HCT116 (cell line): ENCODE results near the gene ATN1. TPM values are rescaled to one million over a fixed set of nuclear protein-coding genes. Genes with fewer than 3 reads are reported as not detected.

Source experiments
- ATAC-seq: fragments of 200-7000 bp; cut with Tn5 transposase; 2 replicates; pipeline ENCODE4 v1.9.1; 2020; ENCODE audit warnings: mild to moderate bottlenecking, moderate library complexity
- BruUV-seq: library from RNA; stranded (reverse); fragments of 400-500 nt; replicated peaks from 2 replicates; lab custom pipeline; 2021; lab: Mats Ljungman, UMichigan
- CTCF ChIA-PET: fragments of 300-600 bp; sonication (Branson Sonifier 250); formaldehyde crosslinking; loops from one replicate; lab custom pipeline; 2021; ENCODE audit warnings: antibody characterized with exemption; lab: Charles Lee
- POLR2A ChIA-PET: fragments of 300-600, 350-600 bp; sonication (Branson Sonifier 250); formaldehyde crosslinking; loops from one replicate; lab custom pipeline; 2021; ENCODE audit warnings: antibody characterized with exemption; lab: Charles Lee
- RAD21 ChIA-PET, 2 experiments: fragments of 300-600 bp; sonication (Branson Sonifier 250); formaldehyde crosslinking; loops; one replicate each; lab custom pipeline; 2023; ENCODE audit warnings: low total read pairs in 2 of 2; ENCODE audit not compliant: uncharacterized antibody in 2 of 2, unreplicated experiment in 2 of 2, low non-redundant PET in 1 of 2; lab: Charles Lee
- DNase-seq: peaks from one replicate; pipeline ENCODE4 v3.0.0-alpha.2; 2010; ENCODE audit warnings: low read depth, low spot score
- H2AFZ ChIP-seq: fragments of 200-600 bp; shearing (Covaris generic), sonication (generic); 2 replicates; pipeline ENCODE4 v1.6.1; 2017; ENCODE audit warnings: low read depth, mixed run types, mixed read lengths, antibody characterized with exemption, low read length; ENCODE audit not compliant: poor library complexity, severe bottlenecking
- H3K27ac ChIP-seq: 2 replicates; pipeline ENCODE4 v1.5.1; 2012; ENCODE audit warnings: low read depth, low read length
- H3K27me3 ChIP-seq: fragments of 200-600 bp; sonication (generic); 2 replicates; pipeline ENCODE4 v1.6.1; 2016; ENCODE audit warnings: mixed run types, low read length, mixed read lengths; ENCODE audit not compliant: insufficient read depth
- H3K36me3 ChIP-seq, 2 experiments: fragments of 200-500 bp in 1 of 2; fragments of 200-600 bp in 1 of 2; sonication (Bioruptor generic) in 1 of 2; sonication (generic) in 1 of 2; 2 replicates each; pipeline versions ENCODE4 v1.5.1 to v1.6.1; 2014 to 2016; ENCODE audit warnings: low read length in 2 of 2, inconsistent platforms in 1 of 2, mixed read lengths in 1 of 2, mixed run types in 1 of 2; ENCODE audit not compliant: insufficient read depth in 2 of 2, control insufficient read depth in 1 of 2
- H3K4me1 ChIP-seq, 2 experiments: fragments of 200-600 bp in 1 of 2; sonication (generic) in 1 of 2; 2 replicates each; pipeline versions ENCODE4 v1.5.1 to v1.6.1; 2012 to 2017; ENCODE audit warnings: low read length in 2 of 2, inconsistent platforms in 1 of 2, mild to moderate bottlenecking in 1 of 2, mixed read lengths in 1 of 2, mixed run types in 1 of 2, moderate library complexity in 1 of 2; ENCODE audit not compliant: insufficient read depth in 2 of 2, control insufficient read depth in 1 of 2
- H3K4me2 ChIP-seq: fragments of 200-600 bp; sonication (generic); 2 replicates; pipeline ENCODE4 v1.6.1; 2017; ENCODE audit warnings: mixed run types, low read length, mixed read lengths
- H3K4me3 ChIP-seq, 2 experiments: fragments of 200-600 bp in 1 of 2; sonication (generic) in 1 of 2; replicated peaks in 1 of 2; 2 replicates each; pipeline ENCODE4 v1.5.1; 2011 to 2016; ENCODE audit warnings: low read length in 2 of 2, control low read depth in 1 of 2, low read depth in 1 of 2, mild to moderate bottlenecking in 1 of 2, mixed read lengths in 1 of 2, mixed run types in 1 of 2
- H3K79me2 ChIP-seq: fragments of 200-600 bp; sonication (generic); 2 replicates; pipeline ENCODE4 v1.6.1; 2017; ENCODE audit warnings: mild to moderate bottlenecking, mixed run types, low read length, moderate library complexity, mixed read lengths; ENCODE audit not compliant: insufficient read depth
- H3K9ac ChIP-seq: fragments of 200-600 bp; sonication (generic); 2 replicates; pipeline ENCODE4 v1.6.1; 2016; ENCODE audit warnings: low read length, mixed read lengths
- H3K9me2 ChIP-seq: fragments of 200-600 bp; sonication (generic), shearing (Covaris generic); 2 replicates; pipeline ENCODE4 v1.6.1; 2017; ENCODE audit warnings: mixed run types, mild to moderate bottlenecking, moderate library complexity; ENCODE audit not compliant: insufficient read depth
- H3K9me3 ChIP-seq, 2 experiments: fragments of 200-500 bp in 1 of 2; fragments of 200-600 bp in 1 of 2; sonication (Bioruptor generic) in 1 of 2; sonication (generic) in 1 of 2; 2 replicates each; pipeline ENCODE4 v1.6.1; 2014 to 2017; ENCODE audit warnings: low read length in 2 of 2, mixed read lengths in 2 of 2, inconsistent platforms in 1 of 2, low read depth in 1 of 2, mild to moderate bottlenecking in 1 of 2, mixed run types in 1 of 2, moderate library complexity in 1 of 2; ENCODE audit not compliant: control insufficient read depth in 1 of 2, insufficient read depth in 1 of 2
- H4K20me1 ChIP-seq: fragments of 200-600 bp; sonication (generic), shearing (Covaris generic); 2 replicates; pipeline ENCODE4 v1.6.1; 2017; ENCODE audit warnings: mixed run types, mild to moderate bottlenecking, moderate library complexity; ENCODE audit not compliant: insufficient read depth
- CBX3 ChIP-seq: IDR thresholded peaks from 2 replicates; pipeline ENCODE4 v1.6.1; 2012; ENCODE audit warnings: low read depth
- CEBPB ChIP-seq: IDR thresholded peaks from 2 replicates; pipeline ENCODE4 v1.6.1; 2012; ENCODE audit warnings: low read depth
- EGR1 ChIP-seq: IDR thresholded peaks from 2 replicates; pipeline ENCODE4 v1.6.1; 2012; ENCODE audit warnings: low read depth
- EZH2phosphoT487 ChIP-seq: fragments of 200-600 bp; IDR thresholded peaks from 2 replicates; pipeline ENCODE4 v1.6.1; 2018; ENCODE audit warnings: antibody characterized with exemption, borderline replicate concordance
- FOSL1 ChIP-seq: IDR thresholded peaks from 2 replicates; pipeline ENCODE4 v1.6.1; 2012; ENCODE audit warnings: low read depth
- POLR2AphosphoS5 ChIP-seq: IDR thresholded peaks from 2 replicates; pipeline ENCODE4 v1.6.1; 2011; ENCODE audit warnings: mild to moderate bottlenecking, low read depth, low read length, moderate library complexity
- YY1 ChIP-seq: IDR thresholded peaks from 2 replicates; pipeline ENCODE4 v1.6.1; 2011; ENCODE audit warnings: low read length, low read depth, moderate library complexity, mild to moderate bottlenecking; ENCODE audit not compliant: insufficient replicate concordance; ENCODE audit errors: extremely low read depth
- ZNF274 ChIP-seq: fragments of 200-500 bp; sonication (Bioruptor generic); IDR thresholded peaks from 2 replicates; pipeline ENCODE4 v1.6.1; 2014; ENCODE audit warnings: mild to moderate bottlenecking, low read depth, low read length, inconsistent platforms
- intact Hi-C: fragments of 100-400 bp; cut with micrococcal nuclease; formaldehyde crosslinking; loops from 2 replicates; pipeline ENCODE4 v1.10.0; 2022
- total RNA-seq: library from RNA; stranded (reverse); gene quantifications from one replicate; pipeline ENCODE4 v1.2.1, GENCODE V29; 2021; ENCODE audit not compliant: unreplicated experiment
- TF ChIP-seq, protein P1 (sequence below): IDR thresholded peaks from 2 replicates; pipeline ENCODE4 v1.6.1; 2012
- TF ChIP-seq, protein P2 (sequence below), 3 experiments: fragments of 200-600 bp in 1 of 3; sonication (generic) in 1 of 3; IDR thresholded peaks in 2 of 3; conservative IDR thresholded peaks in 1 of 3; 2 replicates each; pipeline ENCODE4 v1.5.1; 2012 to 2017; ENCODE audit warnings: low read depth in 2 of 3, low read length in 2 of 3, antibody characterized with exemption in 1 of 3, borderline replicate concordance in 1 of 3, control low read depth in 1 of 3, mild to moderate bottlenecking in 1 of 3, mixed read lengths in 1 of 3, mixed run types in 1 of 3, moderate library complexity in 1 of 3; ENCODE audit not compliant: insufficient read depth in 1 of 3

ATN1 gene
- total RNA-seq, 1 experiment from 2014 or later: 104 TPM

DNA sequence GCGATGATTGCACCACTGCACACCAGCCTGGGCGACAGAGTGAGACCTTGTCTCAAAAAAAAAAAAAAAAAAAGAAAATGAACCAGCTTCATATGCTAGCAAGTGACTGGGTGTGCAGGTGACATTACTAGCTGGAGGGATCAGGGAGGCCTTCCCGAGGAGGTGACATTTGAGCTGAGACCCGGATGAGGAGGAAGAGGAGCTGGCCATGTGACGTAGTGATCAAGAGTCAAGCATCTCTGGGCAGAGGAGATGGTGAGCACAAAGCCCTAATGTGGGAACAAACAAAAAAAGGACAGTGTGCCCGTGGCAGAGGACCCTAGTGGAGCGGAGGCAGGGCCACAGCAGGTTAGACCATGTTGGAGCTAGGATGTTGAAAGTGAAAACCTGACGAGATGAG is 19.9 kb downstream of the ATN1 start:
- Histone ChIP-seq H3K4me2 (peak overlapping the region; percentile 92), H3K4me3 (no peak overlapping the region; a peak in 1 of 4 replicates), H3K9me3 (no peaks in the 10 kb centered on the region), H3K79me2 (peaks cover 16% of the 10 kb centered on the region), H3K36me3 (no peaks in the 10 kb centered on the region), H4K20me1 (no peaks in the 10 kb centered on the region), H3K9ac (peak overlapping the region; percentile 88), H3K4me1 (peaks cover 29 to 65% of the 10 kb centered on the region in 2 experiments), H3K27ac (no peak overlapping the region; the same call in 1 of the 2 replicates), H2AFZ (no peak overlapping the region), H3K9me2 (no peaks in the 10 kb centered on the region), H3K27me3 (no peaks in the 10 kb centered on the region)
- ChIA-PET RAD21 (interaction anchor here (0.7 kb wide), 2 partner anchors 14 to 79 kb away, joined by 3 to 4 read pairs; no protein-coding TSS in a partner anchor), CTCF (interaction anchor here (1.0 to 6.1 kb wide), 2 partner anchors 15 to 162 kb away, joined by 3 to 101 read pairs; partner anchors contain the start of gene C1RL), POLR2A (interaction anchor here (0.7 to 7.7 kb wide), 4 partner anchors 14 to 161 kb away, joined by 3 to 269 read pairs (median 48); partner anchors contain the start of genes C1RL and SPSB2)
- no peak for ATAC-seq
- no peak for TF ChIP-seq CBX3
- no peak for DNase-seq
- no TSS peak for BruUV-seq
- intact Hi-C loops: loop anchor here (5.0 to 10.0 kb wide), 2 partner anchors 97 to 690 kb away; no protein-coding TSS in a partner anchor

DNA sequence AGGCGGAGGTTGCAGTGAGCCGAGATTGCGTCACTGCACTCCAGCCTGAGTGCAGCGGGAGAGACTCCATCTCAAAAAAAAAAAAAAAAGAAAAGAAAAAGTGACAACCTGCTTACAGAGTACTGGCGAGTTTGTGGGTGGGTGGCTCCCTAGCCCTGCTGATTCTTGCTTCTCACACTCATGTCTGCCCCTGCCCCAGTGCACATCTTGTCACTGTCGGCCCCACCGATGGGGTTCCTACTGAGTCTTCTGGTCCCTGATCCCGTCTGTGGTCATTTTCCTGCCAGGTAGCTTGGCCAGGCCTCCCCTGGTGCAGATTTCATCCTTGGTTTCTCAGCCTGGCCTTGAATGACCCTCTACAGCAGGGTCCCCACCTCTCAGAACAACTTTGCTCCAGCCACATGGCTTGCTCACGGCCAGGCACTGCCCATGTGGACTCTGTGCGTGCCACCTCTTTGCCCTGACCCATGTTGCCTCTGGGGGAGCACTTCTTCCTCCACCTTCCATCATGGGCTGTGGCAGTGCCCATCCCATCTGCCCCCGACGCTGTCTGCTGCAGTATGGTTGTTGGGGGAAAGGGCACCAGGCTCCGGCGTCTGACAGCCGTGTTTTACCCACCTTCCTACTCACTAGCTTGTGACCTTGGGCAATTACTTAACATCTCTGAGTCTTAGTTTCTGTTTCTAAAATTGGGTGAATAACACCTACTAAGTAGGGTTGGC is 21.3 kb downstream of the ATN1 start:
- Histone ChIP-seq H3K4me1 (peaks cover 24 to 51% of the 10 kb centered on the region in 2 experiments), H3K36me3 (no peaks in the 10 kb centered on the region), H3K79me2 (peaks cover 16% of the 10 kb centered on the region), H3K4me3 (no peak overlapping the region), H4K20me1 (no peaks in the 10 kb centered on the region)
- no TSS peak for BruUV-seq
- TF ChIP-seq YY1 (no peak), EGR1 (no peak), ZNF274 (no peak), POLR2AphosphoS5 (no peak), FOSL1 (no peak), EZH2phosphoT487 (no peak), CEBPB (no peak)
- TF ChIP-seq, protein P1, sequence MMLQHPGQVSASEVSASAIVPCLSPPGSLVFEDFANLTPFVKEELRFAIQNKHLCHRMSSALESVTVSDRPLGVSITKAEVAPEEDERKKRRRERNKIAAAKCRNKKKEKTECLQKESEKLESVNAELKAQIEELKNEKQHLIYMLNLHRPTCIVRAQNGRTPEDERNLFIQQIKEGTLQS: no peak
- TF ChIP-seq, protein P2, sequence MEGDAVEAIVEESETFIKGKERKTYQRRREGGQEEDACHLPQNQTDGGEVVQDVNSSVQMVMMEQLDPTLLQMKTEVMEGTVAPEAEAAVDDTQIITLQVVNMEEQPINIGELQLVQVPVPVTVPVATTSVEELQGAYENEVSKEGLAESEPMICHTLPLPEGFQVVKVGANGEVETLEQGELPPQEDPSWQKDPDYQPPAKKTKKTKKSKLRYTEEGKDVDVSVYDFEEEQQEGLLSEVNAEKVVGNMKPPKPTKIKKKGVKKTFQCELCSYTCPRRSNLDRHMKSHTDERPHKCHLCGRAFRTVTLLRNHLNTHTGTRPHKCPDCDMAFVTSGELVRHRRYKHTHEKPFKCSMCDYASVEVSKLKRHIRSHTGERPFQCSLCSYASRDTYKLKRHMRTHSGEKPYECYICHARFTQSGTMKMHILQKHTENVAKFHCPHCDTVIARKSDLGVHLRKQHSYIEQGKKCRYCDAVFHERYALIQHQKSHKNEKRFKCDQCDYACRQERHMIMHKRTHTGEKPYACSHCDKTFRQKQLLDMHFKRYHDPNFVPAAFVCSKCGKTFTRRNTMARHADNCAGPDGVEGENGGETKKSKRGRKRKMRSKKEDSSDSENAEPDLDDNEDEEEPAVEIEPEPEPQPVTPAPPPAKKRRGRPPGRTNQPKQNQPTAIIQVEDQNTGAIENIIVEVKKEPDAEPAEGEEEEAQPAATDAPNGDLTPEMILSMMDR (IDR thresholded peaks at IDR 0.05 in 2 of 3, conservative IDR thresholded peaks at IDR 0.05 in 1 of 3; ENCODE audit: borderline replicate concordance in 1 of 3, insufficient read depth in 1 of 3, low read depth in 2 of 3, low read length in 2 of 3): peak in 2 of 3 experiments; percentile 31 to 36; a peak in 4 of 6 replicates
- TF ChIP-seq, all 23 proteins: peak for 1
- no peak overlapping the region; the same call in 1 of the 2 replicates for H3K9ac ChIP-seq
- H2AFZ ChIP-seq: no peak overlapping the region
- ChIA-PET RAD21 (no interaction called here), CTCF (interaction anchor here (1.0 kb wide), 1 partner anchor 16 kb away, joined by 3 read pairs; no protein-coding TSS in a partner anchor), POLR2A (interaction anchor here (7.7 kb wide), 1 partner anchor 13 kb away, joined by 269 read pairs; no protein-coding TSS in a partner anchor)
- DNase-seq (no peak), ATAC-seq (no peak)
- no peaks in the 10 kb centered on the region for H3K27me3 ChIP-seq
- H3K9me2 ChIP-seq: no peaks in the 10 kb centered on the region
- no peak overlapping the region for H3K27ac ChIP-seq
- intact Hi-C loops: loop anchor here (5.0 to 10.0 kb wide), 2 partner anchors 96 to 688 kb away; no protein-coding TSS in a partner anchor
- H3K9me3 ChIP-seq: no peaks in the 10 kb centered on the region
- H3K4me2 ChIP-seq: no peak overlapping the region
